Esophagus squamous epithelium (tissue), 4 donors: ENCODE results near the gene ADAP1.

Source experiments
- POLR2A ChIP-seq, 4 donors: fragments of 450-650 bp; IDR thresholded peaks; one replicate each; pipeline ENCODE4 v1.6.1; 2017; ENCODE audit warnings: antibody characterized with exemption in 4 of 4, mild to moderate bottlenecking in 4 of 4, moderate library complexity in 3 of 4
- TF ChIP-seq, protein P1 (sequence below), 6 experiments: fragments of 450-650 bp in 4 of 6; fragments of 200-600 bp in 2 of 6; sonication (generic) in 2 of 6; IDR thresholded peaks; one replicate each; pipeline ENCODE4 v1.5.1; 2016 to 2019; ENCODE audit warnings: antibody characterized with exemption in 6 of 6, mild to moderate bottlenecking in 4 of 6, moderate library complexity in 4 of 6

DNA sequence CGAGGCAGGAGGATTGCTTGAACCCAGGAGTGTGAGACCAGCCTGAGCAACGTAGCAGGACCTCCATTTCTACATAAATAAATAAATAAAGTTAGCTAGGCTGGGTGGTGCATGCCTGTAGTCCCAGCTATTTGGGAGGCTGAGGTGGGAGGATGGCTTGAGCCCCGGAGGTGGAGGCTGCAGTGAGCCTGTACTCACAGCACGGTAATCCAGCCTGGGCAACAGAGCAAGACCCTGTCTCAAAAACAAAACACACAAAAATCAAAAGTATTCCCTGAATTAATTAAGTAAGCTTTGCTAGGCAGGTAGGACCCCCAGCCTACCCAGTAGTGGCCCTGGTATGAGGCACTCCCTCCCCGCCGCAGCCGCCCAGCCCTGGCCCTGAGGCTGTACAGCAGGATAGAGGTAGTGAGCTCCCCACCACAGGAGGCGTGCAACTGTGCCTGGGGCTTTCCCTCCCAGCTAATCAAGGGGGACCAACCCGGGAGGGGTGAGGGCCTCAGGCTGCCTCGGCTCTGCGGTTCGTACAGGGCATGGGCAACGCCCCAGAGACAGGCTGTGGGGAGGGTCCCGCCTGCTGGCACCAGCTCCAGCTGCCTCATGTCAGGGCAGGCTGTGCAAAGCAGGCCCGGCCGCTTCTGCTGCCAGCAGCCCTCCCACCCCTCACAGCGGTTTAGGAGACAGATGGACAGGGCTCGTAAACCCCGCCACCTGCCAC is 27.5 kb upstream of the ADAP1 start:
- TF ChIP-seq, protein P1, sequence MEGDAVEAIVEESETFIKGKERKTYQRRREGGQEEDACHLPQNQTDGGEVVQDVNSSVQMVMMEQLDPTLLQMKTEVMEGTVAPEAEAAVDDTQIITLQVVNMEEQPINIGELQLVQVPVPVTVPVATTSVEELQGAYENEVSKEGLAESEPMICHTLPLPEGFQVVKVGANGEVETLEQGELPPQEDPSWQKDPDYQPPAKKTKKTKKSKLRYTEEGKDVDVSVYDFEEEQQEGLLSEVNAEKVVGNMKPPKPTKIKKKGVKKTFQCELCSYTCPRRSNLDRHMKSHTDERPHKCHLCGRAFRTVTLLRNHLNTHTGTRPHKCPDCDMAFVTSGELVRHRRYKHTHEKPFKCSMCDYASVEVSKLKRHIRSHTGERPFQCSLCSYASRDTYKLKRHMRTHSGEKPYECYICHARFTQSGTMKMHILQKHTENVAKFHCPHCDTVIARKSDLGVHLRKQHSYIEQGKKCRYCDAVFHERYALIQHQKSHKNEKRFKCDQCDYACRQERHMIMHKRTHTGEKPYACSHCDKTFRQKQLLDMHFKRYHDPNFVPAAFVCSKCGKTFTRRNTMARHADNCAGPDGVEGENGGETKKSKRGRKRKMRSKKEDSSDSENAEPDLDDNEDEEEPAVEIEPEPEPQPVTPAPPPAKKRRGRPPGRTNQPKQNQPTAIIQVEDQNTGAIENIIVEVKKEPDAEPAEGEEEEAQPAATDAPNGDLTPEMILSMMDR (IDR thresholded peaks at IDR 0.05), result no peak
- no peak for TF ChIP-seq POLR2A (IDR thresholded peaks at IDR 0.05)
